A673 (cell line): Measurements from ENCODE around the gene TCP11L2.

Experiments
- EZH2 ChIP-seq: fragments of 200-600 bp; sonication (generic); IDR thresholded peaks from 2 replicates; pipeline ENCODE4 v1.6.1; 2017; ENCODE audit warnings: borderline replicate concordance, low read depth, mild to moderate bottlenecking, mixed read lengths, antibody characterized with exemption, low read length; ENCODE audit not compliant: poor library complexity, severe bottlenecking
- TF ChIP-seq, protein P1 (sequence below): fragments of 300-800, 200-600 bp; sonication (generic); conservative IDR thresholded peaks from 2 replicates; pipeline ENCODE4 v1.5.1; 2017; ENCODE audit warnings: low read depth, mild to moderate bottlenecking, antibody characterized with exemption, low read length, moderate library complexity, mixed read lengths

DNA sequence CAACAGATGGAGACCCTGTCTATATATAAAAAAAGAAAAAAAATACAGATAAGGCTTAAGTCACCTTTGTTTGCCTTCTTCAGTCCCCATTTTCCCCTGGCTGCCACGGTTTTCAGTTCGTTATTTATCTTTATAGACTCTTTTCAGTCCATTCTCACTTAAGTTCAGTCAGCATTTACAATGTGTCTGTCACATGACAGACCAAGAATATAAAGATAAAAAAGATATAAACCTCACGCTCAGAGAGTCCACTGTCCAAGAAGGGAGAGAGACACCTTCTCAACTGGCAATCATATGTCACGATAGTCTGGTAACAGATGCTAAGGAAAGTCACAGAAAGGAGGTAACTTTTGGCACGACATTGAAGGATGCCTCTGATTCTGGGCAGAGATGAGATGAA lies 41.6 kb downstream of the TCP11L2 start:
- TF ChIP-seq, protein P1, sequence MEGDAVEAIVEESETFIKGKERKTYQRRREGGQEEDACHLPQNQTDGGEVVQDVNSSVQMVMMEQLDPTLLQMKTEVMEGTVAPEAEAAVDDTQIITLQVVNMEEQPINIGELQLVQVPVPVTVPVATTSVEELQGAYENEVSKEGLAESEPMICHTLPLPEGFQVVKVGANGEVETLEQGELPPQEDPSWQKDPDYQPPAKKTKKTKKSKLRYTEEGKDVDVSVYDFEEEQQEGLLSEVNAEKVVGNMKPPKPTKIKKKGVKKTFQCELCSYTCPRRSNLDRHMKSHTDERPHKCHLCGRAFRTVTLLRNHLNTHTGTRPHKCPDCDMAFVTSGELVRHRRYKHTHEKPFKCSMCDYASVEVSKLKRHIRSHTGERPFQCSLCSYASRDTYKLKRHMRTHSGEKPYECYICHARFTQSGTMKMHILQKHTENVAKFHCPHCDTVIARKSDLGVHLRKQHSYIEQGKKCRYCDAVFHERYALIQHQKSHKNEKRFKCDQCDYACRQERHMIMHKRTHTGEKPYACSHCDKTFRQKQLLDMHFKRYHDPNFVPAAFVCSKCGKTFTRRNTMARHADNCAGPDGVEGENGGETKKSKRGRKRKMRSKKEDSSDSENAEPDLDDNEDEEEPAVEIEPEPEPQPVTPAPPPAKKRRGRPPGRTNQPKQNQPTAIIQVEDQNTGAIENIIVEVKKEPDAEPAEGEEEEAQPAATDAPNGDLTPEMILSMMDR, result no peak
- no peak for TF ChIP-seq EZH2
